Measurements from ENCODE around the gene PRKD2. TPM values are rescaled to one million over a fixed set of nuclear protein-coding genes. Genes with fewer than 3 reads are reported as not detected.

Gene PRKD2
- total RNA-seq, 1 donor from 2014 or later = 101 TPM

- DNase-seq (ENCODE audit: low spot score in 2 of 2) = peak in 1 of 2 donors; percentile 73
- Histone ChIP-seq H3K36me3 (peaks cover 7 to 9% of the 10 kb centered on the region in 2 donors), H3K9me3 (no peaks in the 10 kb centered on the region), H3K27ac (no peak overlapping the region), H3K4me1 (no peaks in the 10 kb centered on the region), H3K4me3 (no peak overlapping the region), H3K27me3 (no peaks in the 10 kb centered on the region)
- TF ChIP-seq CTCF (IDR thresholded peaks at IDR 0.05) = no peak
- intact Hi-C loops (cut with DNase I) = loop anchor here (5.0 kb wide), 1 partner anchor 232 kb away; no protein-coding TSS in a partner anchor
These were observed 43.0 kb upstream of the PRKD2 start for GRCh38 chr19:46759817-46760333.

- Histone ChIP-seq H3K4me3 (no peak overlapping the region), H3K27me3 (no peaks in the 10 kb centered on the region), H3K9me3 (no peaks in the 10 kb centered on the region), H3K36me3 (peaks cover 7 to 9% of the 10 kb centered on the region in 2 donors), H3K27ac (no peak overlapping the region), H3K4me1 (no peaks in the 10 kb centered on the region)
- no peak for TF ChIP-seq CTCF (IDR thresholded peaks at IDR 0.05)
- intact Hi-C loops (cut with DNase I) = loop anchor here (5.0 kb wide), 1 partner anchor 233 kb away; no protein-coding TSS in a partner anchor
- no peak for DNase-seq (ENCODE audit: low spot score in 2 of 2)
These were observed 42.3 kb upstream of the PRKD2 start for GRCh38 chr19:46759206-46759605.

GRCh38 chr19:46756544-46756888 is 39.6 kb upstream of the PRKD2 start:
- TF ChIP-seq CTCF (IDR thresholded peaks at IDR 0.05) = no peak
- intact Hi-C loops (cut with DNase I) = loop anchor here (5.0 kb wide), 1 partner anchor 236 kb away; no protein-coding TSS in a partner anchor
- DNase-seq (ENCODE audit: low spot score in 2 of 2) = no peak
- Histone ChIP-seq H3K4me3 (no peak overlapping the region), H3K4me1 (no peaks in the 10 kb centered on the region), H3K9me3 (no peaks in the 10 kb centered on the region), H3K36me3 (peaks cover 9 to 11% of the 10 kb centered on the region in 2 donors), H3K27ac (no peak overlapping the region), H3K27me3 (no peaks in the 10 kb centered on the region)

- no peaks in the 10 kb centered on the region for H3K9me3 ChIP-seq
- no peaks in the 10 kb centered on the region for H3K4me1 ChIP-seq
- TF ChIP-seq CTCF (IDR thresholded peaks at IDR 0.05) = no peak
- DNase-seq (ENCODE audit: low spot score in 2 of 2) = no peak
- H3K27me3 ChIP-seq = no peaks in the 10 kb centered on the region
- H3K4me3 ChIP-seq = no peak overlapping the region
- H3K27ac ChIP-seq = peak overlapping the region; percentile 58 to 73
- H3K36me3 ChIP-seq = peaks cover 9 to 11% of the 10 kb centered on the region in 2 donors
- intact Hi-C loops (cut with DNase I) = loop anchor here (5.0 kb wide), 1 partner anchor 236 kb away; no protein-coding TSS in a partner anchor
These were observed 39.1 kb upstream of the PRKD2 start for GRCh38 chr19:46755853-46756543.

- H3K36me3 ChIP-seq = peaks cover 9 to 17% of the 10 kb centered on the region in 2 donors
- intact Hi-C loops (cut with DNase I) = loop anchor here (5.0 kb wide), 1 partner anchor 237 kb away; no protein-coding TSS in a partner anchor
- H3K9me3 ChIP-seq = no peaks in the 10 kb centered on the region
- peak overlapping the region in 1 of 2 donors; percentile 6 for H3K4me3 ChIP-seq
- DNase-seq (ENCODE audit: low spot score in 2 of 2) = peak in 1 of 2 donors; percentile 71
- H3K4me1 ChIP-seq = no peaks in the 10 kb centered on the region
- peak overlapping the region; percentile 58 to 73 for H3K27ac ChIP-seq
- H3K27me3 ChIP-seq = no peaks in the 10 kb centered on the region
- no peak for TF ChIP-seq CTCF (IDR thresholded peaks at IDR 0.05)
These were observed 38.4 kb upstream of the PRKD2 start for GRCh38 chr19:46755077-46755852.

Measured in ascending aorta (tissue), 2 donors.